Caco-2 (cell line): Measurements from ENCODE around the gene TANK. TPM values are rescaled to one million over a fixed set of nuclear protein-coding genes. Genes with fewer than 3 reads are reported as not detected.

Experiments used
- BruUV-seq: library from RNA; stranded (reverse); fragments of 400-500 nt; replicated peaks from 2 replicates; lab custom pipeline; 2021; lab: Mats Ljungman, UMichigan
- CTCF ChIA-PET: fragments of 300-600 bp; sonication (Branson Sonifier 250); formaldehyde crosslinking; loops from one replicate; lab custom pipeline; 2022; ENCODE audit warnings: antibody characterized with exemption; lab: Charles Lee
- POLR2A ChIA-PET: fragments of 300-600 bp; sonication (Branson Sonifier 250); formaldehyde crosslinking; loops from one replicate; lab custom pipeline; 2022; ENCODE audit warnings: antibody characterized with exemption; lab: Charles Lee
- DNase-seq, 2 experiments: peaks; one replicate each; pipeline versions ENCODE4 v3.0.0 to v3.0.0-alpha.2; 2020 to 2022
- H3K27me3 ChIP-seq: replicated peaks from 2 replicates; pipeline ENCODE4 v1.6.0; 2011; ENCODE audit warnings: low read length; ENCODE audit not compliant: control insufficient read depth, insufficient read depth
- H3K36me3 ChIP-seq: 2 replicates; pipeline ENCODE4 v1.5.1; 2011; ENCODE audit warnings: low read length; ENCODE audit not compliant: control insufficient read depth, insufficient read depth
- H3K4me1 ChIP-seq: fragments of 250-450 bp; sonication (Bioruptor Pico); 2 replicates; pipeline ENCODE4 v1.5.1; 2020; ENCODE audit warnings: mild to moderate bottlenecking
- H3K4me3 ChIP-seq: 2 replicates; pipeline ENCODE4 v1.5.1; 2011; ENCODE audit warnings: low read depth, mild to moderate bottlenecking, control low read depth, low read length
- H3K9me3 ChIP-seq: fragments of 250-450 bp; sonication (Bioruptor Pico); 2 replicates; pipeline ENCODE4 v1.5.1; 2020; ENCODE audit warnings: mild to moderate bottlenecking, moderate library complexity
- H3K27ac Mint-ChIP-seq: one replicate; pipeline ENCODE4 v1.8.0; 2022; ENCODE audit warnings: mixed read lengths; ENCODE audit not compliant: unreplicated experiment
- H3K27me3 Mint-ChIP-seq: one replicate; pipeline ENCODE4 v1.8.0; 2022; ENCODE audit warnings: mixed read lengths; ENCODE audit not compliant: insufficient read depth, unreplicated experiment
- H3K36me3 Mint-ChIP-seq: one replicate; pipeline ENCODE4 v1.8.0; 2022; ENCODE audit warnings: mild to moderate bottlenecking, mixed read lengths; ENCODE audit not compliant: insufficient read depth, unreplicated experiment
- H3K4me1 Mint-ChIP-seq: one replicate; pipeline ENCODE4 v1.8.0; 2022; ENCODE audit warnings: low read depth, mixed read lengths; ENCODE audit not compliant: unreplicated experiment
- H3K4me3 Mint-ChIP-seq: one replicate; pipeline ENCODE4 v1.8.0; 2022; ENCODE audit warnings: mild to moderate bottlenecking, moderate library complexity, mixed read lengths; ENCODE audit not compliant: unreplicated experiment
- H3K9me3 Mint-ChIP-seq: one replicate; pipeline ENCODE4 v1.8.0; 2022; ENCODE audit warnings: mixed read lengths; ENCODE audit not compliant: unreplicated experiment
- intact Hi-C: fragments of 100-400 bp; cut with micrococcal nuclease; formaldehyde crosslinking; loops from one replicate; pipeline ENCODE4 v1.10.0; 2022; ENCODE audit not compliant: unreplicated experiment
- total RNA-seq: library from RNA; stranded (reverse); gene quantifications from 2 replicates; pipeline ENCODE4 v1.2.3, GENCODE V29; 2022
- TF ChIP-seq, protein P1 (sequence below), 2 experiments: fragments of 200-600 bp in 1 of 2; IDR thresholded peaks; 1 replicate in 1 of 2; 2 replicates in 1 of 2; pipeline versions ENCODE4 v1.5.1 to v1.8.0; 2011 to 2022; ENCODE audit warnings: antibody characterized with exemption in 1 of 2, control low read depth in 1 of 2, inconsistent platforms in 1 of 2, low read depth in 1 of 2, low read length in 1 of 2, mild to moderate bottlenecking in 1 of 2, moderate library complexity in 1 of 2; ENCODE audit not compliant: insufficient read depth in 1 of 2, severe bottlenecking in 1 of 2, unreplicated experiment in 1 of 2

Gene TANK
- total RNA-seq, 1 experiment from 2014 or later = 56.0 TPM

DNA sequence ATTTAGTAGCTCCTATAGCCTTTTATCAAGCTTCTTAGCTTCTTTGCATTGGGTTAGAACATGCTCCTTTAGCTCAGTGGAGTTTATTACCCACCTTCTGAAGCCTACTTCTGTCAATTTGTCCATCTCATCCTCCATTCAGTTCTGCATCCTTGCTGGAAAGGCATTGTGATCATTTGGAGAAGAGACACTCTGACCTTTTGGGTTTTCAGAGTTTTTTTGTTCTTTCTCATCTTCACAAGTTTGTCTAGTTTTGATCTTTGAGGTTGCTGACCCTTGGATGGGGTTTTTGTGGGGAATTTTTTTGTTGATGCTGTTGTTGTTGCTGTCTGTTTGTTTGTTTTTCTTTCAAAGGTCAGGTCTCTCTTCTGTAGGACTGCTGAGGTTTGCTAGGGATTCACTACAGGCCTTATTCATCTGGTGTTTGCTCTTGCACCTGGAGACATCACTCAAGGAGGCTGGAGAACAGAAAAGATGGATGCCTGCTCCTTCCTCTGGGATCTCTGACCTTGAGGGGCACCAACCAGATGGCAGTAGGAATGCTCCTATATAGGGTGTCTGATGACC lies 13.9 kb upstream of the TANK start:
- Histone ChIP-seq H3K9me3 (peaks cover 16% of the 10 kb centered on the region), H3K4me3 (no peak overlapping the region), H3K27me3 (no peaks in the 10 kb centered on the region), H3K4me1 (no peaks in the 10 kb centered on the region), H3K36me3 (no peaks in the 10 kb centered on the region)
- intact Hi-C loops = no loop called here
- Mint-ChIP-seq H3K4me3 (no peak overlapping the region), H3K27ac (no peak overlapping the region), H3K9me3 (peaks cover 62% of the 10 kb centered on the region), H3K36me3 (peaks cover 6% of the 10 kb centered on the region), H3K4me1 (no peaks in the 10 kb centered on the region), H3K27me3 (no peaks in the 10 kb centered on the region)
- ChIA-PET POLR2A (no interaction called here), CTCF (no interaction called here)
- BruUV-seq = no TSS peak
- TF ChIP-seq, protein P1, sequence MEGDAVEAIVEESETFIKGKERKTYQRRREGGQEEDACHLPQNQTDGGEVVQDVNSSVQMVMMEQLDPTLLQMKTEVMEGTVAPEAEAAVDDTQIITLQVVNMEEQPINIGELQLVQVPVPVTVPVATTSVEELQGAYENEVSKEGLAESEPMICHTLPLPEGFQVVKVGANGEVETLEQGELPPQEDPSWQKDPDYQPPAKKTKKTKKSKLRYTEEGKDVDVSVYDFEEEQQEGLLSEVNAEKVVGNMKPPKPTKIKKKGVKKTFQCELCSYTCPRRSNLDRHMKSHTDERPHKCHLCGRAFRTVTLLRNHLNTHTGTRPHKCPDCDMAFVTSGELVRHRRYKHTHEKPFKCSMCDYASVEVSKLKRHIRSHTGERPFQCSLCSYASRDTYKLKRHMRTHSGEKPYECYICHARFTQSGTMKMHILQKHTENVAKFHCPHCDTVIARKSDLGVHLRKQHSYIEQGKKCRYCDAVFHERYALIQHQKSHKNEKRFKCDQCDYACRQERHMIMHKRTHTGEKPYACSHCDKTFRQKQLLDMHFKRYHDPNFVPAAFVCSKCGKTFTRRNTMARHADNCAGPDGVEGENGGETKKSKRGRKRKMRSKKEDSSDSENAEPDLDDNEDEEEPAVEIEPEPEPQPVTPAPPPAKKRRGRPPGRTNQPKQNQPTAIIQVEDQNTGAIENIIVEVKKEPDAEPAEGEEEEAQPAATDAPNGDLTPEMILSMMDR (IDR thresholded peaks at IDR 0.05; ENCODE audit: insufficient read depth in 1 of 2, low read depth in 1 of 2, low read length in 1 of 2, severe bottlenecking in 1 of 2, unreplicated experiment in 1 of 2) = no peak
- no peak for DNase-seq

DNA sequence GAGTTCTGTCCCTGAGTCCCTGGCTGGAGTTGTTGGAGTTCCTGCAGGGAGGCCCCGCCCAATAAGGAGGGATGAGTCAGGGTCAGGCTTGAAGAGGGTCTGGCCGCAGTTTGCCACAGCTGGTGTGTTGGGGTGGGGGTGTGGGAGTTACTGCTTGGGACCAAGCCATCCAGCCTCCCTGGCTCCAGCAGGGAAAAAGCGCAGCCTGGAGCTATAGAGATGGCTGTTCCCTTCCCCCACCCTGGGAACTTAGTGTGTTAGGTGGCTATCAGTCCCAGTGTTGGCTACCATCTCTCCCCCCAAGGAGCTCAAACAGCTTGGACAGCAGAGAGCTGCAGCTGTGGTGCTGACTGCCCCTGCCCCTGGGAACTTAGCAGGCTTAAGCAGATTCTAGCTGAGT lies 13.2 kb upstream of the TANK start:
- H3K9me3 Mint-ChIP-seq = peaks cover 69% of the 10 kb centered on the region
- intact Hi-C loops = no loop called here
- H3K4me1 ChIP-seq = no peaks in the 10 kb centered on the region
- no peaks in the 10 kb centered on the region for H3K27me3 Mint-ChIP-seq
- H3K27me3 ChIP-seq = no peaks in the 10 kb centered on the region
- no peaks in the 10 kb centered on the region for H3K36me3 ChIP-seq
- no peak overlapping the region for H3K27ac Mint-ChIP-seq
- H3K4me3 ChIP-seq = no peak overlapping the region
- no peaks in the 10 kb centered on the region for H3K4me1 Mint-ChIP-seq
- ChIA-PET CTCF (no interaction called here), POLR2A (no interaction called here)
- peaks cover 6% of the 10 kb centered on the region for H3K36me3 Mint-ChIP-seq
- no peak overlapping the region for H3K4me3 Mint-ChIP-seq
- BruUV-seq = no TSS peak
- peaks cover 16% of the 10 kb centered on the region for H3K9me3 ChIP-seq
- DNase-seq = no peak
- TF ChIP-seq, protein P1 (IDR thresholded peaks at IDR 0.05; ENCODE audit: insufficient read depth in 1 of 2, low read depth in 1 of 2, low read length in 1 of 2, severe bottlenecking in 1 of 2, unreplicated experiment in 1 of 2) = no peak

GRCh38 chr2:161147856-161148255 lies 12.4 kb upstream of the TANK start:
- BruUV-seq = no TSS peak
- no peak for DNase-seq
- intact Hi-C loops = no loop called here
- Histone ChIP-seq H3K36me3 (no peaks in the 10 kb centered on the region), H3K4me3 (no peak overlapping the region), H3K27me3 (no peaks in the 10 kb centered on the region), H3K4me1 (no peaks in the 10 kb centered on the region), H3K9me3 (peaks cover 22% of the 10 kb centered on the region)
- Mint-ChIP-seq H3K4me1 (no peaks in the 10 kb centered on the region), H3K27ac (no peak overlapping the region), H3K27me3 (no peaks in the 10 kb centered on the region), H3K9me3 (peaks cover 78% of the 10 kb centered on the region), H3K36me3 (peaks cover 6% of the 10 kb centered on the region), H3K4me3 (no peak overlapping the region)
- ChIA-PET CTCF (no interaction called here), POLR2A (no interaction called here)
- TF ChIP-seq, protein P1 (IDR thresholded peaks at IDR 0.05; ENCODE audit: insufficient read depth in 1 of 2, low read depth in 1 of 2, low read length in 1 of 2, severe bottlenecking in 1 of 2, unreplicated experiment in 1 of 2) = no peak
